Suprapubic skin (tissue), 4 donors: Measurements from ENCODE around the gene RPGRIP1. TPM values are rescaled to one million over a fixed set of nuclear protein-coding genes. Genes with fewer than 3 reads are reported as not detected.

ENCODE experiments used
- DNase-seq, 2 donors: peaks; one replicate each; pipeline ENCODE4 v3.0.0-alpha.2; 2019; ENCODE audit warnings: low spot score in 2 of 2
- H3K27ac ChIP-seq: fragments of 200-600 bp; sonication (generic); one replicate; pipeline ENCODE4 v1.5.1; 2019
- H3K27me3 ChIP-seq: fragments of 200-600 bp; sonication (generic); one replicate; pipeline ENCODE4 v1.5.1; 2019
- H3K36me3 ChIP-seq: fragments of 200-600 bp; sonication (generic); one replicate; pipeline ENCODE4 v1.5.1; 2019
- H3K4me1 ChIP-seq: fragments of 200-600 bp; sonication (generic); one replicate; pipeline ENCODE4 v1.5.1; 2019
- H3K4me3 ChIP-seq: fragments of 200-600 bp; sonication (generic); one replicate; pipeline ENCODE4 v1.5.1; 2019; ENCODE audit warnings: mild to moderate bottlenecking
- H3K9me3 ChIP-seq: fragments of 200-600 bp; sonication (generic); one replicate; pipeline ENCODE4 v1.5.1; 2019
- CTCF ChIP-seq, 2 donors: fragments of 200-600 bp in 1 of 2; fragments of 450-650 bp in 1 of 2; sonication (generic) in 1 of 2; IDR thresholded peaks; one replicate each; pipeline ENCODE4 v1.5.1; 2016 to 2019; ENCODE audit warnings: antibody characterized with exemption in 2 of 2, mild to moderate bottlenecking in 1 of 2, moderate library complexity in 1 of 2
- EP300 ChIP-seq: sonication (generic); formaldehyde crosslinking; IDR thresholded peaks from one replicate; pipeline ENCODE4 v1.6.1; 2017; ENCODE audit warnings: antibody characterized with exemption
- POLR2A ChIP-seq, 2 donors: fragments of 450-650 bp; IDR thresholded peaks; one replicate each; pipeline ENCODE4 v1.6.1; 2017; ENCODE audit warnings: antibody characterized with exemption in 2 of 2, mild to moderate bottlenecking in 2 of 2, moderate library complexity in 2 of 2
- POLR2AphosphoS5 ChIP-seq, 3 donors: sonication (generic); formaldehyde crosslinking; IDR thresholded peaks; one replicate each; pipeline ENCODE4 v1.6.1; 2017; ENCODE audit warnings: antibody characterized with exemption in 3 of 3
- WGBS: methylation state at CpG from one replicate; pipeline ENCODE4 v1.1.5; 2018; 5-methylcytosine and 5-hydroxymethylcytosine counted together
- total RNA-seq, 4 donors: library from RNA; depleted of rRNA; stranded (reverse); fragments of >200 nt; gene quantifications; one replicate each; pipeline ENCODE4 v1.1.0, GENCODE V29; 2016

The RPGRIP1 gene
- total RNA-seq, 4 donors from 2014 or later: not detected

GRCh38 chr14:21261824-21262223 lies 18.1 kb upstream of the RPGRIP1 start:
- DNase-seq: no peak
- Histone ChIP-seq H3K4me3 (no peak overlapping the region), H3K27ac (no peak overlapping the region), H3K4me1 (peaks cover 79% of the 10 kb centered on the region), H3K27me3 (no peaks in the 10 kb centered on the region), H3K36me3 (peaks cover 56% of the 10 kb centered on the region), H3K9me3 (no peaks in the 10 kb centered on the region)
- no peak for TF ChIP-seq POLR2A (IDR thresholded peaks at IDR 0.05)
- WGBS: 52% methylated on average over 1 of the region's 1 CpG

GRCh38 chr14:21262410-21262809 lies 17.5 kb upstream of the RPGRIP1 start:
- Histone ChIP-seq H3K4me1 (peaks cover 80% of the 10 kb centered on the region), H3K4me3 (no peak overlapping the region)

GRCh38 chr14:21263284-21264024 lies 16.4 kb upstream of the RPGRIP1 start:
- no peak overlapping the region for H3K4me3 ChIP-seq

More at GRCh38 chr14:21262410-21262809, 17.5 kb upstream of the RPGRIP1 start:
- Histone ChIP-seq H3K9me3 (no peaks in the 10 kb centered on the region), H3K27me3 (no peaks in the 10 kb centered on the region), H3K27ac (no peak overlapping the region), H3K36me3 (peaks cover 52% of the 10 kb centered on the region)
- WGBS: 56% methylated on average over 3 of the region's 3 CpGs
- no peak for DNase-seq
- TF ChIP-seq EP300: no peak
- no peak for TF ChIP-seq POLR2A (IDR thresholded peaks at IDR 0.05)
- no peak for TF ChIP-seq POLR2AphosphoS5 (IDR thresholded peaks at IDR 0.05)
- no peak for TF ChIP-seq CTCF (IDR thresholded peaks at IDR 0.05)

GRCh38 chr14:21264025-21264801 lies 15.7 kb upstream of the RPGRIP1 start:
- Histone ChIP-seq H3K4me3 (no peak overlapping the region), H3K9me3 (no peaks in the 10 kb centered on the region), H3K36me3 (peaks cover 49% of the 10 kb centered on the region), H3K27me3 (no peaks in the 10 kb centered on the region), H3K4me1 (peaks cover 69% of the 10 kb centered on the region), H3K27ac (peak overlapping the region; percentile 2)
- TF ChIP-seq EP300 (no peak), POLR2AphosphoS5 (IDR thresholded peaks at IDR 0.05) (no peak), POLR2A (IDR thresholded peaks at IDR 0.05) (no peak), CTCF (IDR thresholded peaks at IDR 0.05) (no peak)
- WGBS: 43% methylated on average over 4 of the region's 4 CpGs
- no peak for DNase-seq

More at GRCh38 chr14:21263284-21264024, 16.4 kb upstream of the RPGRIP1 start:
- no peaks in the 10 kb centered on the region for H3K27me3 ChIP-seq
- DNase-seq: no peak
- WGBS: 23% methylated on average over 5 of the region's 5 CpGs
- H3K27ac ChIP-seq: peak overlapping the region; percentile 2
- TF ChIP-seq POLR2A (IDR thresholded peaks at IDR 0.05) (no peak), POLR2AphosphoS5 (IDR thresholded peaks at IDR 0.05) (no peak)
- H3K36me3 ChIP-seq: peaks cover 52% of the 10 kb centered on the region
- H3K4me1 ChIP-seq: peaks cover 76% of the 10 kb centered on the region
- no peaks in the 10 kb centered on the region for H3K9me3 ChIP-seq

- H3K9me3 ChIP-seq: no peaks in the 10 kb centered on the region
- 3% methylated on average over 10 of the region's 10 CpGs for WGBS
Observed at GRCh38 chr14:21267431-21267845, 12.4 kb upstream of the RPGRIP1 start.

More at GRCh38 chr14:21267431-21267845, 12.4 kb upstream of the RPGRIP1 start:
- DNase-seq: no peak
- peak overlapping the region; percentile 70 for H3K4me3 ChIP-seq
- TF ChIP-seq CTCF (IDR thresholded peaks at IDR 0.05) (no peak), EP300 (no peak)
- H3K27ac ChIP-seq: peak overlapping the region; percentile 12
- H3K4me1 ChIP-seq: peaks cover 60% of the 10 kb centered on the region
- peaks cover 23% of the 10 kb centered on the region for H3K36me3 ChIP-seq
- no peaks in the 10 kb centered on the region for H3K27me3 ChIP-seq
